Panc1 (cell line): ENCODE measurements around the gene CNGA2. TPM values are rescaled to one million over a fixed set of nuclear protein-coding genes. Genes with fewer than 3 reads are reported as not detected.

Experiments used
- ATAC-seq: fragments of 200-7000 bp; cut with Tn5 transposase; 2 replicates; pipeline ENCODE4 v1.9.1; 2020; ENCODE audit warnings: mild to moderate bottlenecking, moderate library complexity
- BruUV-seq: library from RNA; stranded (reverse); fragments of 400-500 nt; replicated peaks from 2 replicates; lab custom pipeline; 2021; lab: Mats Ljungman, UMichigan
- CTCF ChIA-PET: fragments of 300-600 bp; sonication (Branson Sonifier 250); formaldehyde crosslinking; loops from one replicate; lab custom pipeline; 2022; ENCODE audit warnings: antibody characterized with exemption; lab: Charles Lee
- POLR2A ChIA-PET: fragments of 300-600 bp; sonication (Branson Sonifier 250); formaldehyde crosslinking; loops from one replicate; lab custom pipeline; 2022; ENCODE audit warnings: antibody characterized with exemption; lab: Charles Lee
- DNase-seq: peaks from one replicate; pipeline ENCODE4 v3.0.0-alpha.2; 2010; ENCODE audit warnings: low read depth, low spot score
- H3K27ac ChIP-seq: 2 replicates; pipeline ENCODE4 v1.5.1; 2011; ENCODE audit warnings: mild to moderate bottlenecking, low read length, inconsistent platforms
- H3K27me3 ChIP-seq: fragments of 200-500 bp; sonication (Bioruptor generic); 2 replicates; pipeline ENCODE4 v1.6.0; 2014; ENCODE audit warnings: low read length, inconsistent platforms; ENCODE audit not compliant: control insufficient read depth, insufficient read depth
- H3K36me3 ChIP-seq: fragments of 200-500 bp; sonication (Bioruptor generic); 2 replicates; pipeline ENCODE4 v1.5.1; 2014; ENCODE audit warnings: inconsistent platforms, mild to moderate bottlenecking, low read length, moderate library complexity; ENCODE audit not compliant: control insufficient read depth, insufficient read depth
- H3K4me1 ChIP-seq: 2 replicates; pipeline ENCODE4 v1.5.1; 2011; ENCODE audit warnings: inconsistent platforms, mild to moderate bottlenecking, low read length, moderate library complexity; ENCODE audit not compliant: control insufficient read depth, insufficient read depth
- H3K4me3 ChIP-seq, 2 experiments: 2 replicates each; pipeline ENCODE4 v1.5.1; 2011 to 2012; ENCODE audit warnings: low read depth in 2 of 2, low read length in 2 of 2, mild to moderate bottlenecking in 2 of 2, inconsistent platforms in 1 of 2, moderate library complexity in 1 of 2
- H3K9me3 ChIP-seq: fragments of 200-500 bp; sonication (Bioruptor generic); 2 replicates; pipeline ENCODE4 v1.5.1; 2014; ENCODE audit warnings: low read depth, mild to moderate bottlenecking, inconsistent platforms, low read length, moderate library complexity; ENCODE audit not compliant: control insufficient read depth, insufficient read depth
- CTCF ChIP-seq: fragments of 450-650 bp; IDR thresholded peaks from 2 replicates; pipeline ENCODE4 v1.5.1; 2017; ENCODE audit warnings: mild to moderate bottlenecking
- POLR2AphosphoS5 ChIP-seq: IDR thresholded peaks from 2 replicates; pipeline ENCODE4 v1.6.1; 2012; ENCODE audit warnings: mild to moderate bottlenecking, low read depth, low read length, moderate library complexity
- REST ChIP-seq, 2 experiments: IDR thresholded peaks; 2 replicates each; pipeline ENCODE4 v1.6.1; 2011 to 2012; ENCODE audit warnings: low read depth in 2 of 2, control low read depth in 1 of 2, low read length in 1 of 2, mild to moderate bottlenecking in 1 of 2, moderate library complexity in 1 of 2; ENCODE audit not compliant: insufficient read depth in 1 of 2
- SIN3A ChIP-seq: IDR thresholded peaks from 2 replicates; pipeline ENCODE4 v1.6.1; 2012; ENCODE audit warnings: low read depth, mild to moderate bottlenecking, low read length, moderate library complexity, borderline replicate concordance; ENCODE audit not compliant: insufficient read depth
- TCF7L2 ChIP-seq: IDR thresholded peaks from 2 replicates; pipeline ENCODE4 v1.6.1; 2011; ENCODE audit warnings: mild to moderate bottlenecking, low read depth, low read length, inconsistent platforms
- in situ Hi-C: cut with HindIII; loops from 2 replicates; pipeline ENCODE4 v1.10.0; 2016; ENCODE audit warnings: low sequenced_read_pairs, low pct_unique_long_range_greater_than_20kb
- intact Hi-C: fragments of 100-400 bp; cut with micrococcal nuclease; formaldehyde crosslinking; loops from one replicate; pipeline ENCODE4 v1.10.0; 2022; ENCODE audit not compliant: unreplicated experiment
- total RNA-seq: library from RNA; stranded (reverse); gene quantifications from one replicate; pipeline ENCODE4 v1.2.1, GENCODE V29; 2021; ENCODE audit not compliant: unreplicated experiment

CNGA2 gene
- total RNA-seq, 1 experiment from 2014 or later: not detected

- H3K27ac ChIP-seq: no peak overlapping the region
- H3K4me1 ChIP-seq: no peaks in the 10 kb centered on the region
- H3K4me3 ChIP-seq: no peak overlapping the region
- ATAC-seq (no peak), DNase-seq (no peak)
- H3K9me3 ChIP-seq: no peaks in the 10 kb centered on the region
- ChIA-PET POLR2A (no interaction called here), CTCF (no interaction called here)
- TF ChIP-seq SIN3A (no peak), POLR2AphosphoS5 (no peak), CTCF (no peak), REST (IDR thresholded peaks at IDR 0.05; ENCODE audit: insufficient read depth in 1 of 2, low read depth in 2 of 2, low read length in 1 of 2) (no peak), TCF7L2 (no peak)
- intact Hi-C loops (no loop called here), in situ Hi-C loops (no loop called here)
- no peaks in the 10 kb centered on the region for H3K36me3 ChIP-seq
- no peaks in the 10 kb centered on the region for H3K27me3 ChIP-seq
- BruUV-seq: no TSS peak
Measured at GRCh38 chrX:151727346-151727745, 7.2 kb upstream of the CNGA2 start.

- TF ChIP-seq TCF7L2: no peak
- no peak for TF ChIP-seq REST (IDR thresholded peaks at IDR 0.05; ENCODE audit: insufficient read depth in 1 of 2, low read depth in 2 of 2, low read length in 1 of 2)
- no peak for TF ChIP-seq SIN3A
- no peak for TF ChIP-seq CTCF
- no peak for TF ChIP-seq POLR2AphosphoS5
- ATAC-seq (no peak), DNase-seq (no peak)
- in situ Hi-C loops: no loop called here
- intact Hi-C loops: no loop called here
- no TSS peak for BruUV-seq
- POLR2A ChIA-PET: no interaction called here
- Histone ChIP-seq H3K4me1 (no peaks in the 10 kb centered on the region), H3K27ac (no peak overlapping the region), H3K36me3 (no peaks in the 10 kb centered on the region), H3K9me3 (no peaks in the 10 kb centered on the region), H3K4me3 (no peak overlapping the region), H3K27me3 (no peaks in the 10 kb centered on the region; the same call in 1 of the 2 replicates)
- CTCF ChIA-PET: interaction anchor here (0.6 kb wide), 1 partner anchor 578 kb away, joined by 4 read pairs; no protein-coding TSS in a partner anchor
Measured at GRCh38 chrX:151729056-151729725, 5.4 kb upstream of the CNGA2 start.
